Neural cell (in vitro differentiated cells): ENCODE results near the gene PRAME. TPM values are rescaled to one million over a fixed set of nuclear protein-coding genes. Genes with fewer than 3 reads are reported as not detected.

Experiments
- H2AFZ ChIP-seq: fragments of 200-600, 300-800 bp; sonication (generic), shearing (Covaris generic); 2 replicates; pipeline ENCODE4 v1.6.0; 2014; ENCODE audit warnings: low read depth, mild to moderate bottlenecking, antibody characterized with exemption, low read length, moderate library complexity
- H3F3A ChIP-seq: fragments of 200-600 bp; shearing (Covaris generic); 2 replicates; pipeline ENCODE4 v1.6.1; 2016; ENCODE audit warnings: mild to moderate bottlenecking, moderate library complexity, mixed read lengths, antibody characterized with exemption, low read length; ENCODE audit not compliant: insufficient read depth, poor library complexity, severe bottlenecking
- H3K27ac ChIP-seq: fragments of 200-600, 300-800 bp; sonication (generic), shearing (Covaris generic); 2 replicates; pipeline ENCODE4 v1.5.1; 2014; ENCODE audit warnings: mild to moderate bottlenecking, low read length, moderate library complexity
- H3K27me3 ChIP-seq: fragments of 300-800, 200-600 bp; sonication (generic), shearing (Covaris generic); 2 replicates; pipeline ENCODE4 v1.6.0; 2014; ENCODE audit warnings: mild to moderate bottlenecking, low read depth, low read length, moderate library complexity; ENCODE audit not compliant: insufficient read depth
- H3K36me3 ChIP-seq: fragments of 300-800, 200-600 bp; sonication (generic), shearing (Covaris generic); 2 replicates; pipeline ENCODE4 v1.5.1; 2014; ENCODE audit warnings: mild to moderate bottlenecking, antibody characterized with exemption, low read length, moderate library complexity; ENCODE audit not compliant: insufficient read depth
- H3K4me2 ChIP-seq: fragments of 300-800, 200-600 bp; sonication (generic), shearing (Covaris generic); 2 replicates; pipeline ENCODE4 v1.6.0; 2014; ENCODE audit warnings: mild to moderate bottlenecking, low read length
- H3K4me3 ChIP-seq: fragments of 300-800, 200-600 bp; sonication (generic), shearing (Covaris generic); 2 replicates; pipeline ENCODE4 v1.5.1; 2014; ENCODE audit warnings: mild to moderate bottlenecking, low read length, moderate library complexity
- H3K79me2 ChIP-seq: fragments of 200-600 bp; shearing (Covaris generic); replicated peaks from 2 replicates; pipeline ENCODE4 v1.6.0; 2014; ENCODE audit warnings: mild to moderate bottlenecking, low read length, moderate library complexity; ENCODE audit not compliant: insufficient read depth
- H3K9ac ChIP-seq: fragments of 300-800, 200-600 bp; sonication (generic), shearing (Covaris generic); 2 replicates; pipeline ENCODE4 v1.6.1; 2016; ENCODE audit warnings: mild to moderate bottlenecking, low read length, mixed read lengths
- H3K9me2 ChIP-seq: fragments of 200-600 bp; shearing (Covaris generic); 2 replicates; pipeline ENCODE4 v1.6.1; 2016; ENCODE audit warnings: mild to moderate bottlenecking, low read length, mixed read lengths; ENCODE audit not compliant: insufficient read depth
- H3K9me3 ChIP-seq: fragments of 200-600, 300-800 bp; sonication (generic), shearing (Covaris generic); 2 replicates; pipeline ENCODE4 v1.6.1; 2016; ENCODE audit warnings: mild to moderate bottlenecking, mixed run types, low read length, moderate library complexity, mixed read lengths
- H4K20me1 ChIP-seq: fragments of 200-600 bp; shearing (Covaris generic); 2 replicates; pipeline ENCODE4 v1.6.1; 2016; ENCODE audit warnings: mild to moderate bottlenecking, mixed run types; ENCODE audit not compliant: insufficient read depth
- CTCF ChIP-seq: fragments of 450-650 bp; IDR thresholded peaks from 2 replicates; pipeline ENCODE4 v1.5.1; 2014; ENCODE audit warnings: antibody characterized with exemption, mild to moderate bottlenecking, moderate library complexity; ENCODE audit not compliant: poor library complexity, severe bottlenecking
- EP300 ChIP-seq: fragments of 450-650 bp; conservative IDR thresholded peaks from 2 replicates; pipeline ENCODE4 v1.6.1; 2014; ENCODE audit warnings: antibody characterized with exemption, mild to moderate bottlenecking, moderate library complexity; ENCODE audit not compliant: poor library complexity, severe bottlenecking
- EZH2 ChIP-seq: fragments of 200-600, 300-800 bp; shearing (Covaris generic), sonication (generic); IDR thresholded peaks from 2 replicates; pipeline ENCODE4 v1.6.1; 2014; ENCODE audit warnings: antibody characterized with exemption, low read length, borderline replicate concordance, mild to moderate bottlenecking; ENCODE audit not compliant: insufficient read depth, poor library complexity, severe bottlenecking
- MXI1 ChIP-seq: fragments of 450-650 bp; conservative IDR thresholded peaks from 2 replicates; pipeline ENCODE4 v1.6.1; 2014; ENCODE audit warnings: antibody characterized with exemption, mild to moderate bottlenecking; ENCODE audit not compliant: poor library complexity, severe bottlenecking
- POLR2AphosphoS5 ChIP-seq: IDR thresholded peaks from 2 replicates; pipeline ENCODE4 v1.6.1; 2012
- RAD21 ChIP-seq: fragments of 450-650 bp; conservative IDR thresholded peaks from 2 replicates; pipeline ENCODE4 v1.6.1; 2014; ENCODE audit warnings: antibody characterized with exemption, mild to moderate bottlenecking, moderate library complexity
- REST ChIP-seq: IDR thresholded peaks from 2 replicates; pipeline ENCODE4 v1.6.1; 2012; ENCODE audit warnings: borderline replicate concordance
- SMC3 ChIP-seq: fragments of 450-650 bp; conservative IDR thresholded peaks from 2 replicates; pipeline ENCODE4 v1.6.1; 2014; ENCODE audit warnings: antibody characterized with exemption, mild to moderate bottlenecking, moderate library complexity; ENCODE audit not compliant: poor library complexity
- TAF1 ChIP-seq: IDR thresholded peaks from 2 replicates; pipeline ENCODE4 v1.6.1; 2012; ENCODE audit warnings: low read depth
- polyA plus RNA-seq: library from polyadenylated mRNA; depleted of rRNA; stranded (reverse); fragments of >200 nt; gene quantifications from 2 replicates; pipeline ENCODE4 v1.2.3, GENCODE V29; 2014

Gene PRAME
- polyA plus RNA-seq, 1 donor from 2014 or later: not detected

- Histone ChIP-seq H3K4me3 (no peak overlapping the region), H3F3A (no peaks in the 10 kb centered on the region), H3K9me3 (no peaks in the 10 kb centered on the region), H3K9me2 (no peaks in the 10 kb centered on the region), H3K4me2 (no peak overlapping the region), H4K20me1 (no peaks in the 10 kb centered on the region), H3K27ac (no peak overlapping the region), H3K79me2 (no peaks in the 10 kb centered on the region), H3K27me3 (no peaks in the 10 kb centered on the region), H3K9ac (no peak overlapping the region), H2AFZ (no peak overlapping the region), H3K36me3 (no peaks in the 10 kb centered on the region)
- TF ChIP-seq TAF1: no peak
- no peak for TF ChIP-seq CTCF
- no peak for TF ChIP-seq SMC3
- TF ChIP-seq POLR2AphosphoS5: no peak
- no peak for TF ChIP-seq EP300
- TF ChIP-seq RAD21: no peak
- TF ChIP-seq REST: no peak
- TF ChIP-seq MXI1: no peak
- no peak for TF ChIP-seq EZH2
Measured at GRCh38 chr22:22556578-22556977, 2.5 kb downstream of the PRAME start.

- Histone ChIP-seq H3K27ac (no peak overlapping the region), H3K79me2 (no peaks in the 10 kb centered on the region), H3F3A (no peaks in the 10 kb centered on the region), H4K20me1 (no peaks in the 10 kb centered on the region), H3K9me3 (no peaks in the 10 kb centered on the region), H3K27me3 (no peaks in the 10 kb centered on the region), H3K4me3 (no peak overlapping the region), H3K36me3 (no peaks in the 10 kb centered on the region), H2AFZ (no peak overlapping the region), H3K4me2 (no peak overlapping the region), H3K9me2 (no peaks in the 10 kb centered on the region), H3K9ac (no peak overlapping the region)
- TF ChIP-seq TAF1: no peak
- no peak for TF ChIP-seq MXI1
- no peak for TF ChIP-seq REST
- no peak for TF ChIP-seq POLR2AphosphoS5
- TF ChIP-seq SMC3: no peak
- TF ChIP-seq CTCF: no peak
- no peak for TF ChIP-seq RAD21
- TF ChIP-seq EP300: no peak
- TF ChIP-seq EZH2: no peak
Measured at GRCh38 chr22:22555596-22555995, 3.5 kb downstream of the PRAME start.
